SK-N-MC (cell line): ENCODE measurements around the gene IL22.

Experiments used
- EZH2 ChIP-seq: fragments of 200-600 bp; sonication (generic); IDR thresholded peaks from one replicate; pipeline ENCODE4 v1.6.1; 2017; ENCODE audit warnings: antibody characterized with exemption
- POLR2AphosphoS5 ChIP-seq: IDR thresholded peaks from 2 replicates; pipeline ENCODE4 v1.6.1; 2012; ENCODE audit warnings: mild to moderate bottlenecking, low read depth, low read length, borderline replicate concordance

GRCh38 chr12:68231691-68232090 lies 21.7 kb downstream of the IL22 start:
- TF ChIP-seq POLR2AphosphoS5: no peak
- TF ChIP-seq EZH2: no peak
